ENCODE measurements around the gene PITPNM3. TPM values are rescaled to one million over a fixed set of nuclear protein-coding genes. Genes with fewer than 3 reads are reported as not detected.

Gene PITPNM3
- total and polyA plus RNA-seq, 7 donors: 3.6 to 13.6 (median 5.7) TPM

- intact Hi-C loops (cut with DNase I): no loop called here
- H3K4me3 ChIP-seq: no peak overlapping the region
- no peak overlapping the region for H3K27ac ChIP-seq
- TF ChIP-seq POLR2AphosphoS5 (IDR thresholded peaks at IDR 0.05) (no peak), EP300 (IDR thresholded peaks at IDR 0.05) (no peak), POLR2A (IDR thresholded peaks at IDR 0.05) (no peak), CTCF (IDR thresholded peaks at IDR 0.05) (no peak)
- H3K9me3 ChIP-seq: no peaks in the 10 kb centered on the region
- no peaks in the 10 kb centered on the region for H3K36me3 ChIP-seq
- H3K27me3 ChIP-seq: peaks cover 0 to 8% (median 0%) of the 10 kb centered on the region in 3 donors
- H3K4me1 ChIP-seq: no peaks in the 10 kb centered on the region
- WGBS, 2 donors: 65 to 69% methylated on average over 10 of the region's 10 CpGs
- DNase-seq: no peak
Measured at GRCh38 chr17:6408735-6409134, 147.6 kb downstream of the PITPNM3 start.

GRCh38 chr17:6408276-6408675 is 148.1 kb downstream of the PITPNM3 start:
- TF ChIP-seq POLR2AphosphoS5 (IDR thresholded peaks at IDR 0.05) (no peak), CTCF (IDR thresholded peaks at IDR 0.05) (no peak), EP300 (IDR thresholded peaks at IDR 0.05) (no peak), POLR2A (IDR thresholded peaks at IDR 0.05) (no peak)
- 68 to 71% methylated on average over 6 of the region's 6 CpGs for WGBS, 2 donors

GRCh38 chr17:6402258-6402657 is 154.1 kb downstream of the PITPNM3 start:
- 83 to 86% methylated on average over 6 of the region's 6 CpGs for WGBS, 2 donors
- Histone ChIP-seq H3K4me1 (no peaks in the 10 kb centered on the region), H3K27me3 (no peaks in the 10 kb centered on the region), H3K27ac (no peak overlapping the region), H3K36me3 (no peaks in the 10 kb centered on the region), H3K4me3 (no peak overlapping the region), H3K9me3 (no peaks in the 10 kb centered on the region)
- DNase-seq: no peak
- TF ChIP-seq POLR2A (IDR thresholded peaks at IDR 0.05): no peak
- intact Hi-C loops (cut with DNase I): no loop called here

More at GRCh38 chr17:6408276-6408675, 148.1 kb downstream of the PITPNM3 start:
- Histone ChIP-seq H3K27me3 (peaks cover 0 to 8% (median 0%) of the 10 kb centered on the region in 3 donors), H3K27ac (no peak overlapping the region), H3K4me3 (no peak overlapping the region), H3K9me3 (no peaks in the 10 kb centered on the region), H3K36me3 (no peaks in the 10 kb centered on the region), H3K4me1 (no peaks in the 10 kb centered on the region)
- no peak for DNase-seq
- intact Hi-C loops (cut with DNase I): no loop called here

Small RNAs within 50 kb of the gene (small RNA-seq; reads per million reads assigned to genes)
- 0 reads per million in 3 donors for gene RF00017
- gene RNA5SP435: 0.43 to 3.3 (median 1.2) reads per million in 3 donors

Other genes starting within 250 kb of the PITPNM3 start
- not detected for gene AIPL1, start 121.4 kb downstream of the PITPNM3 start, total RNA-seq
- gene AIPL1, start 121.4 kb downstream of the PITPNM3 start, polyA plus RNA-seq: not detected
- not detected for gene PIMREG, start 112.1 kb downstream of the PITPNM3 start, total RNA-seq
- 1 to 10 TPM in 2 of 3 donors, not detected in 1; 2.5 to 7.8 TPM for gene PIMREG, start 112.1 kb downstream of the PITPNM3 start, polyA plus RNA-seq
- 10 to 100 TPM; 14.1 to 18.3 (median 14.5) TPM for gene KIAA0753, start 84.2 kb upstream of the PITPNM3 start, total RNA-seq
- gene KIAA0753, start 84.2 kb upstream of the PITPNM3 start, polyA plus RNA-seq: 1 to 10 TPM; 3.6 to 8.1 (median 3.9) TPM
- gene TXNDC17, start 84.5 kb upstream of the PITPNM3 start, total RNA-seq: 100 to 1,000 TPM in 3 of 4 donors, 10 to 100 TPM in 1; 37.3 to 152 (median 120) TPM
- gene TXNDC17, start 84.5 kb upstream of the PITPNM3 start, polyA plus RNA-seq: 100 to 1,000 TPM; 296 to 703 (median 532) TPM
- 1 to 10 TPM; 2.0 to 8.6 (median 7.1) TPM for gene MED31, start 95.0 kb upstream of the PITPNM3 start, total RNA-seq
- gene MED31, start 95.0 kb upstream of the PITPNM3 start, polyA plus RNA-seq: 10 to 100 TPM in 2 of 3 donors, 1 to 10 TPM in 1; 9.6 to 24.0 (median 11.5) TPM
- gene C17orf100, start 95.2 kb upstream of the PITPNM3 start, total RNA-seq: 1 to 10 TPM in 3 of 4 donors, under 1 TPM in 1; 0.81 to 2.8 (median 1.7) TPM
- 1 to 10 TPM; 2.1 to 4.2 (median 2.1) TPM for gene C17orf100, start 95.2 kb upstream of the PITPNM3 start, polyA plus RNA-seq
- under 1 TPM in 1 of 4 donors, not detected in 3; 0.14 TPM for gene SLC13A5, start 156.8 kb upstream of the PITPNM3 start, total RNA-seq
- under 1 TPM in 2 of 3 donors, not detected in 1; under 0.01 to 0.03 TPM for gene SLC13A5, start 156.8 kb upstream of the PITPNM3 start, polyA plus RNA-seq
- gene XAF1, start 199.5 kb upstream of the PITPNM3 start, total RNA-seq: 10 to 100 TPM in 3 of 4 donors, 1 to 10 TPM in 1; 9.7 to 59.5 (median 35.8) TPM
- 10 to 100 TPM in 1 of 3 donors, 1 to 10 TPM in 2; 3.2 to 64.1 (median 3.6) TPM for gene XAF1, start 199.5 kb upstream of the PITPNM3 start, polyA plus RNA-seq
- gene FBXO39, start 219.7 kb upstream of the PITPNM3 start, total RNA-seq: not detected
- under 1 TPM in 1 of 3 donors, not detected in 2; 0.52 TPM for gene FBXO39, start 219.7 kb upstream of the PITPNM3 start, polyA plus RNA-seq